Measurements from ENCODE around the gene GMCL2.

The GMCL2 gene

GRCh38 chr5:178221853-178222252 is 34.7 kb upstream of the GMCL2 start:
- DNase-seq = no peak

- DNase-seq = no peak
These were observed 34.1 kb upstream of the GMCL2 start for GRCh38 chr5:178221282-178221681.

- DNase-seq = no peak
These were observed 31.7 kb upstream of the GMCL2 start for GRCh38 chr5:178218827-178219226.

GRCh38 chr5:178218237-178218776 is 31.1 kb upstream of the GMCL2 start:
- DNase-seq = no peak

GRCh38 chr5:178216779-178217178 is 29.6 kb upstream of the GMCL2 start:
- no peak for DNase-seq

- DNase-seq = no peak
These were observed 28.9 kb upstream of the GMCL2 start for GRCh38 chr5:178216088-178216534.

GRCh38 chr5:178215280-178216002 is 28.3 kb upstream of the GMCL2 start:
- no peak for DNase-seq

GRCh38 chr5:178214160-178214803 is 27.1 kb upstream of the GMCL2 start:
- no peak for DNase-seq

- DNase-seq = no peak
These were observed 26.6 kb upstream of the GMCL2 start for GRCh38 chr5:178213748-178214151.

GRCh38 chr5:178213003-178213461 is 25.9 kb upstream of the GMCL2 start:
- no peak for DNase-seq

- DNase-seq = no peak
These were observed 25.3 kb upstream of the GMCL2 start for GRCh38 chr5:178212241-178213002.

GRCh38 chr5:178211095-178212048 is 24.2 kb upstream of the GMCL2 start:
- no peak for DNase-seq

GRCh38 chr5:178210686-178211085 is 23.5 kb upstream of the GMCL2 start:
- no peak for DNase-seq

GRCh38 chr5:178210073-178210535 is 22.9 kb upstream of the GMCL2 start:
- no peak for DNase-seq

- no peak for DNase-seq
These were observed 22.3 kb upstream of the GMCL2 start for GRCh38 chr5:178209334-178210072.

- no peak for DNase-seq
These were observed 21.5 kb upstream of the GMCL2 start for GRCh38 chr5:178208540-178209227.

- no peak for DNase-seq
These were observed 20.7 kb upstream of the GMCL2 start for GRCh38 chr5:178207917-178208280.

GRCh38 chr5:178207183-178207916 is 20.2 kb upstream of the GMCL2 start:
- DNase-seq = no peak

GRCh38 chr5:178206166-178207101 is 19.3 kb upstream of the GMCL2 start:
- no peak for DNase-seq

All from stimulated activated CD4-positive, alpha-beta T cell treated with anti-CD3 and anti-CD28 coated beads, Interleukin-2, amount 100 ng/mL, for 48 hours (primary cell).